HG03439 (cell line): ENCODE results near the gene MAST2.

Experiments
- ATAC-seq: cut with Tn5 transposase; IDR thresholded peaks from one replicate; pipeline ENCODE4 v1.9.1; 2021; ENCODE audit warnings: mild to moderate bottlenecking, moderate library complexity; ENCODE audit not compliant: unreplicated experiment

Gene MAST2

DNA sequence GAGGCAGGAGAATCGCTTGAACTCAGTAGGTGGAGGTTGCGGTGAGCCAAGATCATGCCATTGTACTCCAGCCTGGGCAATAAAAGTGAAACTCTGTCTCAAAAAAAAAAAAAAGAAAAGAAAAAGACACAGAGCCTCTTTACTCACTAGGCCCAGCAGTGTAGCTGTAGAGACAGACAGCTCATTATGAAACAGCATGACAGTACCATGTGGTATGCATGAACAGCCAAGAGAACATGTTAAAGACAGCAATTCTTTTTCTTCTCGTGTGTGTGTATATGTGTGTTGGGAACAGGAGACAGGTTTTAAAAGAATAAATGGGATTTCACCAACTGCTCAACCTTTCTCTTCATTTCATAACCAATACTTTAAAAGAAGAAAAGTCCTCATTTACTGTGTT lies 210.2 kb downstream of the MAST2 start:
- ATAC-seq: no peak

GRCh38 chr1:46017876-46018503 lies 214.6 kb downstream of the MAST2 start:
- ATAC-seq: no peak

DNA sequence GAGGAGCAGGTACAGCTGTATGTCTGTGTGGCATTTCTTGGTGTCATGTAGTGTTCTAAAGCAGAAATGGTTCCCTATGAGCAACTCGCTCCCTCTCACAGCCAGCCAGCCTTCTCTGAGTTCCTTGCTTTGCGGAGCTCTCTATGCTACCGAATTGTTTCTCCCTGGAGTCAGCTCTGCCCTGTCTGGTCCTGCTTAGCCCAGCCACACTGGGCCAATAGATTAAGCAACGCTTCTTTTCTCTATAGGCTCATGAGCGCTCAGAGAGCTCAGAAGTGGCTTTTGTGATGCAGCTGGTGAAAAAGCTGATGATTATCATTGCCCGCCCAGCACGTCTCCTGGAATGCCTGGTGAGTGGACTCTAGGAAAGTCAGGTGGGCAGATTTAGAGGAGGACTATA lies 215.9 kb downstream of the MAST2 start:
- no peak for ATAC-seq

DNA sequence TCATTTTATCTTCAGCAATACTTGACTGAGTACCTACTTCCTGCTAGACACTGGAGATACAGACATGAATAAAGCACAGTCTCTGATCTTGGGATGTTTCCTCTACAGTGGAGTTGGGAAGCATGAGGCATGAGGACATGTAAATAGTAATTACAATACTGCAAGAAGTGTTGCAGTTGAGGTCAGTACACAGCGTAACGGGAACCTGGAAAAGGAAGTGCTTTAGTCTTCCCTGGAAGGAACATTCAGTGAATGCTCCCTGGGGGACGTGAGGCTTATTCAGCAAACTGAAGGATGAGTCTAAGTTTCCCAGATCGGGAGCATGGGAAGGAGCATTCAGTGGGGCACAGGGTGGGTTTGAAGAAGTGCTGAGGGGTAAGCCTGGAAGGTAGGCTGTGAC lies 216.6 kb downstream of the MAST2 start:
- ATAC-seq: no peak

DNA sequence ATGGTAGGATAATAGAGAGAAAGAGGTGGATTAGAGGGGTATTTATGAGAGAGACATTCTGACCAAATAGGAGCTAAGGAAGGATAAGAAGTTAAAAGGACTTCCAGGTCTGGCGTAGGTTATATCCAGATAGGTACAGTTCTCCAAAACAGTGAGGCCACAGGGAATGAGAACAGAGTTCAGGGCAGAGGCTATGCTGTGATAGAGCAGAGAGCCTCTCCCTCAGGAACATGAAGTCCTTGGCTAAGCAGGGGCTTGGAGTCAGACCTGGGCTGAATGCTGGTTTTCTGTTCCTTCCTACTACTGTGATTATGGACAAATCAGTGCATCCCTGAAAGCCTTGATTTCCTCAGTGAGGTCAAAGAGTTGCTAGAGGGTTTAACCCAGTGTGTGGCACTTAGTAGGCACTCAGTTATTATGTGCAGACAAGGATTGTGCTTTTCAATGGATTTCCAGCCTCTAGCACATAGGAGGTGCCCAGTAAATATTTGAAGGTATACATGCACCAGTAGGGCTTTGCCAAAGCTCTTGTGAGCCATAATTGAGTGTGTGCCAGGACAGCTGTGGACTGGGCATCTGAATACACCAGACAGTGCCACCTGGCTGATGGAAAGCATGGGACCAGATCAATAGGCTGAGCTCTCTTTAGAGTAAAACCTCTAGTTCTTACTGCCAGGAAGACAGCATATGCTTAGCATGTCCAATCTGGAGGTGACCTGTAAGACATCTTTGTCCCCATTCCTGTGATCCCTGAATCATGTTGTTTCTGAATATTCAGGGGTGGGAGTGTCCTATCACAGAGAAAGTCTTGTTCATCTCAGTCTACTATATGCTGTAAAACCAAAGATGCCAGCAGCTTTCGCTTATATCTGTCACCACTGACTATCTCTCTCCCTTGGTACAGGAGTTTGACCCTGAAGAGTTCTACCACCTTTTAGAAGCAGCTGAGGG lies 217.9 kb downstream of the MAST2 start:
- ATAC-seq: no peak

DNA sequence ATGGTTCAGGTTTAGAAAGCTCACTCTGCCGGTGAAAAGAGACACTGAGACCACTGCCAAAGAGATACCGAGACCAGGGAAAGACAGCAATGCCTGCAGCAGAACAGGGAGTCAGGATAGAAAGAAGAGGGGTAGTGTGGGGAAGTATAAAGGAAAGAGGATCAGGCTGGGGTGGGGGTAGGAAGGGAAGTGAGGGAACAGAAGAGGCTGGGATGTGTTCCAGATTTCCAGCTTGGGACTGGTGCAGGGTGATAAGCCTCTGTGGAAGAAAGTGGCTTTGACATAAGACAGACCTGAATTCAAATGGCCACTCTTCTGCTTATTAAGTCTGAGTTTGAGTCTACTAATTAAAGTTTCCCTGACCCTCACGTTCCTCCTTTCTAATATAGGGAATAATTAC lies 223.1 kb downstream of the MAST2 start:
- no peak for ATAC-seq

- no peak for ATAC-seq
These were observed 224.6 kb downstream of the MAST2 start for GRCh38 chr1:46027788-46028573.

GRCh38 chr1:46030074-46030870 lies 226.9 kb downstream of the MAST2 start:
- no peak for ATAC-seq

- ATAC-seq: no peak
These were observed 227.7 kb downstream of the MAST2 start for GRCh38 chr1:46030876-46031660.

GRCh38 chr1:46034601-46035516 lies 231.4 kb downstream of the MAST2 start:
- no peak for ATAC-seq

DNA sequence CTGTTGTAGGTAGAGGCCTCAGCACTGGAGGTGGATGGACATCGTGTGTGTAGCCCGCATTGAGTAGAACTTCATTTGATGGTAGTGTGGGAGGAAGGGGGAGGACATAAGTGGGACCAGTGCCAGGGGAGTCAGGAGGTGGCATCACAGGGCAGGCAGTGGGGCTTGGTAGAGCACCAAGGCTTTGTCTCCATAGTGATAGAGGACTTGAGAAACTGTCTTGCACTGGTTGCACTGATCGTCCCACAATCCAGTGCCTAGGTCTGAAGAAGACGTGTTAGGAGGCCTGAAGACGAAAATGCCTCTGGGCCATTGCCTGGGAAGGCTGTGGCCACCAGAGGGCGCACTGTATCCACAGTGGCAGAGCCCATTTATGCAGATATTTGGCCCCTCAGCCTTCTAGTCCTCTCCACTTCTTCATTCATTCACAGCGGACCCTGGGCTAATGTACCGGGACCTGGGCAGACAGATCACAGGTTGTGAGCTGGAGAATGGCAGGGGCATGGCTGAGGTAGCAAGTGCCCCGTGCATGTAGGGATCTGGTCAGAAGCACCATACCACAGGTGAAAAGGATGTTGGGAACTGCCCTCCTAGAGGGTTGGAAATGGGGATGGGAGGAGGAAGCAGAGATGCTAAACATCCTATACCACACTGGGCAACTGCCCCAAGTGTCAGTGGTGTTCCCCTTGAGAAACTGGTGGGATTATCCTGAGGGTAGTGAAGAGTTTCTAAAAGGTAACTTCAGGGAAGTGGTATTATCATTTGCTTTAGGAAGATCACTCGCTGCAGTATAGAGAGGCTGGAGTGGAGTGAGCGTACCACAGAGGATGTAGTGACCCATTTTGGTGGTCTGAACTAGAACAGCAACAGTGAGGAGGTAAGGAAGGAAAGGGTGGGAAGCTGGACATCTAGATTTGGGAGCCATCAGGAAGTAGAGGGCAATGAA lies 233.8 kb downstream of the MAST2 start:
- no peak for ATAC-seq

DNA sequence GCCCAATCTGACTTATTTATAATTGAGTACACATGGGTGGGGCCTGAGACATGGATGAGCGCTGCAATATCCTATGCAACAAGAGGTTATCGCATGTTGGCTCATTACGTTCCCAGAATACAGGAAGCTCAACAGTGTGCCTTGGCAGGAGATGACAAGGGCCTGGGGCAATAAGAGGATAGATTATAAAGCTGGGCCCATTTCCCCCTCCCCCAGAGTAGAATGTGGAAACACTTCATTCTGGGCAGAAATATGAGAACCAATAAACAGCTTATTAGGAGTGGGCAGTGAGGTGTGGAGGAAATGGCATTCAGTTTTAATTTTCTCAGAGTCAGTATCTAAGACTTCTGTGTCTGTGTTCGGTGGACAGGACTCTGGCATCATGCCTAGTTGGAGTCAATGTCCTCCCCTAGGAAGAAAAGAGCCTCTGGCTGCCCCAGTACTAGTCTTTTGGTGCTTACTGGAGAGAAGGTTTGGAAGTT lies 236.2 kb downstream of the MAST2 start:
- ATAC-seq: no peak

DNA sequence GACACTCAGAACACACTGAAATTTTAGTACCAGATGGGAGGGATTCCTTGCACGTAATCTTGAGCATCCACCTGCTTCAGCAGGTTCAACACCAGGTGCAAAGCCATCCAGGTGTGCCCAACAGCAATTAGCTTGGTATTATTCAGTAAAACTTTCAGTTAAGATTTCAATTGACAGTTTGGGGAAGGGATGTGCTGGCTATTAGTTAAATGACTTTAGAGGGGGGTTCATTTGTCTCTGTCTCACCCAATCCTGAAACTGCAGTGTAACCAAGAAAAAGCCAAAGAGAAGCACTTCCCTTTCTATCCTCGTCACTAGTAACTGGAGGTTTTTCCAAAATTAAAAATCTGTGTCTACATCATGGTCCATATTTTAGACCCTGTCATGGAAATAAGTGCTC lies 238.1 kb downstream of the MAST2 start:
- no peak for ATAC-seq

DNA sequence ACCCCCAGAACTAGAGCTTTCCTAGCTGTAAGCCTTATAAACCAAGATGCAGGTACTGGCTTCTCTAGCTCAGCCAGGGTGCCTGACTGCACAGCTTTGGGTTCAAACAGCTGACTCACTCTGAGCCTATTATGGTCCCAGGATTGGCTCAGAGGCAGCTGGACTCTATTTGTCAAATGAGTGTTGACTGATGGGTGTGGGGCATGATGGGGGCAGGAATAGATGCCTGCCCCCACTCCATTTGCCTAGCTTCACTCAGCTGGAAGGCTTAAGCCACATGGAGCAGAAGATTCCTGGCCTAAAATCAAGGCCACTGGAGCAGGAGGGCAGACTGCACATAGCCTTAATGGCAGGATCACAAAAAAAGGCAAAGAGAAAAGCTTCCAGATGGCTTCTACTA lies 238.6 kb downstream of the MAST2 start:
- no peak for ATAC-seq

GRCh38 chr1:46043458-46044017 lies 240.1 kb downstream of the MAST2 start:
- peak; percentile 48 for ATAC-seq

DNA sequence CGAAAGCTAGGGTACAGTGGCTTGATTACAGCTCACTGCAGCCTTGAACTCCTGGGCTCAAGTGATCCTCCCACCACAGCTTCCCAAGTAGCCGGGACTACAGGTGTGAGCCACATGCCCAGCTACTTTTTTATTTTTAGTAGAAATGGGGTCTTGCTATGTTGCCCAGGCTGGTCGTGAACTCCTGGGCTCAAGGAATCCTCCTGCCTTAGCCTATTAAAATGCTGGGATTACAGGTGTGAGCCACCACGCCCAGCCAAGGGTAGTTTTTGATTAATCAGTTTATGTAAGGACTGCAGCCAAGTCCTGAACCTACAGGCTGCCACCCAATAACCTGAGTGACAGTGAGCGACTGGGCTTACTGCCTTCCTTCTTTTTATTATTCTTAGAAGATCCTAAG lies 240.7 kb downstream of the MAST2 start:
- ATAC-seq: no peak

- ATAC-seq: no peak
These were observed 250.3 kb downstream of the MAST2 start for GRCh38 chr1:46053734-46054133.
